ENCODE measurements around the gene BYSL. TPM values are rescaled to one million over a fixed set of nuclear protein-coding genes. Genes with fewer than 3 reads are reported as not detected.

Gene BYSL
- total and polyA plus RNA-seq, 9 of the 15 experiments (the other 6 are each of a cell fraction or from before 2014, with no cell fraction given), result 22.2 to 92.3 (median 53.4) TPM

DNA sequence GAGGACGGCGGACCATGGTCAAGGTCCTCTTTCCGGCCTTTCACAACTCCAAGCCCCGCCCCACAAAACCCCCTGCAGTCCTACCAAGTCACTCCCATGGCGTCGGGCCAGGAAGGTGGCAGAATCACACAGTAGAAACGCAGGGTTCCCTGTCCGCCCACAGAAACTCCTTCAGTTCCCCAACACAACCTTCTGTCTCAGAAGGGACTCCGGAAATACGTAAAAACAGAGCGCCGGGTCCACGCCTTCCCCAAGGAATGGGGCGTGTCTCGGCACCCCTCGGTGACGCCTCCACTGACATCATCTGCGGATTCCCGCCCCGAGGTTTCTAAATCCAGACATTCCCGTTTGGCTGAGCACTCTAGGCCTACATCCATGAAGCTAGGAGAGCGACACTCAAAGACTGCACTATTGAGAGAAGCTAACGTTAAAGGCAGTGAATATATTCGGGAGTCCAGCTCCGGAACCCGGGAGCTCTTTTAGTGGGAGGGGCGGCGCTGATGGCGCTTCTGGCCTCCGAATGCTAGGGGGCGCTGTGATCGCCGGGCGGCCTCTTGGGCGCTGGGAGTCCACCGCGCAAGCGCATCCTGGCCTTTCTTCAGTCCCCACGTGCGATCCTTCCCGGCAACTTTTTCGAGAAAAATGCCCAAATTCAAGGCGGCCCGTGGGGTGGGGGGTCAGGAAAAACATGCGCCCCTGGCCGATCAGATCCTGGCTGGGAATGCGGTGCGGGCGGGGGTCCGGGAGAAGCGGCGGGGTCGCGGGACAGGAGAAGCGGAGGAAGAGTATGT, at the start of gene BYSL, which contains the start of gene MED20 (continued):
- TF ChIP-seq ZBTB40 (IDR thresholded peaks at IDR 0.05), result peak; percentile 94
- no peak for TF ChIP-seq ZBTB40 (CRISPR knock-in tag; IDR thresholded peaks at IDR 0.05)
- peak; percentile 67 for TF ChIP-seq SPI1 (IDR thresholded peaks at IDR 0.05; ENCODE audit: borderline replicate concordance, low read depth, low read length)
- TF ChIP-seq FIP1L1 (IDR thresholded peaks at IDR 0.05; ENCODE audit: low read depth, low read length, poor library complexity, severe bottlenecking), result no peak
- TF ChIP-seq RBFOX2 (IDR thresholded peaks at IDR 0.05; ENCODE audit: low read depth, low read length), result peak; percentile 91
- TF ChIP-seq RBM14 (IDR thresholded peaks at IDR 0.05; ENCODE audit: borderline replicate concordance, insufficient read depth, low read depth, low read length), result no peak
- TF ChIP-seq KAT8 (IDR thresholded peaks at IDR 0.05; ENCODE audit: low read depth), result no peak
- TF ChIP-seq NCOA6 (IDR thresholded peaks at IDR 0.05), result no peak
- no peak for TF ChIP-seq REST (IDR thresholded peaks at IDR 0.05; ENCODE audit: borderline replicate concordance)
- no peak for TF ChIP-seq REST (CRISPR knock-in tag; IDR thresholded peaks at IDR 0.05; ENCODE audit: low read depth)
